ENCODE measurements around the gene TEX38.

DNA sequence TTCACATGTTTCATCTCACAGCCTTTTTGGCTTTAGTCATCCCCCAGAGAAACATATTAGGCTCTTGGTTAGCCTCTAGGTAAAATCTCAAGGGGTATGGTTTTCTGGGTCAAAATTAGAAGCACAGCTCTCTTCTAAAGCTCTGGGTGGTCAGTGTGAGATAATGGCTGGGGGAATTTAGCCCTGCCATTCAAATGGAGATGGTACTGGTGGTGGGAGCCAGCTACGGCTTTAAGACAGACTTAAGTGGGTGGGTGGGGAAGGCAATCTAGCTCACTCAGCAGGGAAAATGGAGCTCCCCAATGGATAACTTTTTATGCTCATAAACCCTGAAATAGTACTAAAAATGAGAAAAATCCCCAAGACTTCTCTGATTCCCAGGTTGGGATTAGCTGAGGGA is 5.7 kb downstream of the TEX38 start:
- TF ChIP-seq ZNF317 (CRISPR knock-in tag; IDR thresholded peaks at IDR 0.05; ENCODE audit: borderline replicate concordance, low read depth) (no peak), ATF1 (CRISPR knock-in tag; IDR thresholded peaks at IDR 0.05) (no peak), CBFB (CRISPR knock-in tag; IDR thresholded peaks at IDR 0.05; ENCODE audit: low read depth) (no peak), TEAD4 (CRISPR knock-in tag; IDR thresholded peaks at IDR 0.05) (no peak), ESRRA (CRISPR knock-in tag; IDR thresholded peaks at IDR 0.05; ENCODE audit: borderline replicate concordance) (no peak), SMAD3 (CRISPR knock-in tag; IDR thresholded peaks at IDR 0.05; ENCODE audit: borderline replicate concordance) (no peak), CREM (CRISPR knock-in tag; IDR thresholded peaks at IDR 0.05) (no peak), IRF2 (CRISPR knock-in tag; IDR thresholded peaks at IDR 0.05; ENCODE audit: borderline replicate concordance, low read depth) (no peak)
- TF ChIP-seq, protein P1, sequence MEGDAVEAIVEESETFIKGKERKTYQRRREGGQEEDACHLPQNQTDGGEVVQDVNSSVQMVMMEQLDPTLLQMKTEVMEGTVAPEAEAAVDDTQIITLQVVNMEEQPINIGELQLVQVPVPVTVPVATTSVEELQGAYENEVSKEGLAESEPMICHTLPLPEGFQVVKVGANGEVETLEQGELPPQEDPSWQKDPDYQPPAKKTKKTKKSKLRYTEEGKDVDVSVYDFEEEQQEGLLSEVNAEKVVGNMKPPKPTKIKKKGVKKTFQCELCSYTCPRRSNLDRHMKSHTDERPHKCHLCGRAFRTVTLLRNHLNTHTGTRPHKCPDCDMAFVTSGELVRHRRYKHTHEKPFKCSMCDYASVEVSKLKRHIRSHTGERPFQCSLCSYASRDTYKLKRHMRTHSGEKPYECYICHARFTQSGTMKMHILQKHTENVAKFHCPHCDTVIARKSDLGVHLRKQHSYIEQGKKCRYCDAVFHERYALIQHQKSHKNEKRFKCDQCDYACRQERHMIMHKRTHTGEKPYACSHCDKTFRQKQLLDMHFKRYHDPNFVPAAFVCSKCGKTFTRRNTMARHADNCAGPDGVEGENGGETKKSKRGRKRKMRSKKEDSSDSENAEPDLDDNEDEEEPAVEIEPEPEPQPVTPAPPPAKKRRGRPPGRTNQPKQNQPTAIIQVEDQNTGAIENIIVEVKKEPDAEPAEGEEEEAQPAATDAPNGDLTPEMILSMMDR (IDR thresholded peaks at IDR 0.05), result no peak
- TF ChIP-seq, protein P2, sequence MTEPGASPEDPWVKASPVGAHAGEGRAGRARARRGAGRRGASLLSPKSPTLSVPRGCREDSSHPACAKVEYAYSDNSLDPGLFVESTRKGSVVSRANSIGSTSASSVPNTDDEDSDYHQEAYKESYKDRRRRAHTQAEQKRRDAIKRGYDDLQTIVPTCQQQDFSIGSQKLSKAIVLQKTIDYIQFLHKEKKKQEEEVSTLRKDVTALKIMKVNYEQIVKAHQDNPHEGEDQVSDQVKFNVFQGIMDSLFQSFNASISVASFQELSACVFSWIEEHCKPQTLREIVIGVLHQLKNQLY (CRISPR knock-in tag; IDR thresholded peaks at IDR 0.05), result no peak
- TF ChIP-seq, protein P3, sequence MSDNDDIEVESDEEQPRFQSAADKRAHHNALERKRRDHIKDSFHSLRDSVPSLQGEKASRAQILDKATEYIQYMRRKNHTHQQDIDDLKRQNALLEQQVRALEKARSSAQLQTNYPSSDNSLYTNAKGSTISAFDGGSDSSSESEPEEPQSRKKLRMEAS (CRISPR knock-in tag; IDR thresholded peaks at IDR 0.05), result no peak
- TF ChIP-seq, protein P4, sequence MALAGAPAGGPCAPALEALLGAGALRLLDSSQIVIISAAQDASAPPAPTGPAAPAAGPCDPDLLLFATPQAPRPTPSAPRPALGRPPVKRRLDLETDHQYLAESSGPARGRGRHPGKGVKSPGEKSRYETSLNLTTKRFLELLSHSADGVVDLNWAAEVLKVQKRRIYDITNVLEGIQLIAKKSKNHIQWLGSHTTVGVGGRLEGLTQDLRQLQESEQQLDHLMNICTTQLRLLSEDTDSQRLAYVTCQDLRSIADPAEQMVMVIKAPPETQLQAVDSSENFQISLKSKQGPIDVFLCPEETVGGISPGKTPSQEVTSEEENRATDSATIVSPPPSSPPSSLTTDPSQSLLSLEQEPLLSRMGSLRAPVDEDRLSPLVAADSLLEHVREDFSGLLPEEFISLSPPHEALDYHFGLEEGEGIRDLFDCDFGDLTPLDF (CRISPR knock-in tag; IDR thresholded peaks at IDR 0.05), result no peak
- TF ChIP-seq, protein P5, sequence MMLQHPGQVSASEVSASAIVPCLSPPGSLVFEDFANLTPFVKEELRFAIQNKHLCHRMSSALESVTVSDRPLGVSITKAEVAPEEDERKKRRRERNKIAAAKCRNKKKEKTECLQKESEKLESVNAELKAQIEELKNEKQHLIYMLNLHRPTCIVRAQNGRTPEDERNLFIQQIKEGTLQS (CRISPR knock-in tag; conservative IDR thresholded peaks at IDR 0.05), result no peak
- TF ChIP-seq, protein P6, sequence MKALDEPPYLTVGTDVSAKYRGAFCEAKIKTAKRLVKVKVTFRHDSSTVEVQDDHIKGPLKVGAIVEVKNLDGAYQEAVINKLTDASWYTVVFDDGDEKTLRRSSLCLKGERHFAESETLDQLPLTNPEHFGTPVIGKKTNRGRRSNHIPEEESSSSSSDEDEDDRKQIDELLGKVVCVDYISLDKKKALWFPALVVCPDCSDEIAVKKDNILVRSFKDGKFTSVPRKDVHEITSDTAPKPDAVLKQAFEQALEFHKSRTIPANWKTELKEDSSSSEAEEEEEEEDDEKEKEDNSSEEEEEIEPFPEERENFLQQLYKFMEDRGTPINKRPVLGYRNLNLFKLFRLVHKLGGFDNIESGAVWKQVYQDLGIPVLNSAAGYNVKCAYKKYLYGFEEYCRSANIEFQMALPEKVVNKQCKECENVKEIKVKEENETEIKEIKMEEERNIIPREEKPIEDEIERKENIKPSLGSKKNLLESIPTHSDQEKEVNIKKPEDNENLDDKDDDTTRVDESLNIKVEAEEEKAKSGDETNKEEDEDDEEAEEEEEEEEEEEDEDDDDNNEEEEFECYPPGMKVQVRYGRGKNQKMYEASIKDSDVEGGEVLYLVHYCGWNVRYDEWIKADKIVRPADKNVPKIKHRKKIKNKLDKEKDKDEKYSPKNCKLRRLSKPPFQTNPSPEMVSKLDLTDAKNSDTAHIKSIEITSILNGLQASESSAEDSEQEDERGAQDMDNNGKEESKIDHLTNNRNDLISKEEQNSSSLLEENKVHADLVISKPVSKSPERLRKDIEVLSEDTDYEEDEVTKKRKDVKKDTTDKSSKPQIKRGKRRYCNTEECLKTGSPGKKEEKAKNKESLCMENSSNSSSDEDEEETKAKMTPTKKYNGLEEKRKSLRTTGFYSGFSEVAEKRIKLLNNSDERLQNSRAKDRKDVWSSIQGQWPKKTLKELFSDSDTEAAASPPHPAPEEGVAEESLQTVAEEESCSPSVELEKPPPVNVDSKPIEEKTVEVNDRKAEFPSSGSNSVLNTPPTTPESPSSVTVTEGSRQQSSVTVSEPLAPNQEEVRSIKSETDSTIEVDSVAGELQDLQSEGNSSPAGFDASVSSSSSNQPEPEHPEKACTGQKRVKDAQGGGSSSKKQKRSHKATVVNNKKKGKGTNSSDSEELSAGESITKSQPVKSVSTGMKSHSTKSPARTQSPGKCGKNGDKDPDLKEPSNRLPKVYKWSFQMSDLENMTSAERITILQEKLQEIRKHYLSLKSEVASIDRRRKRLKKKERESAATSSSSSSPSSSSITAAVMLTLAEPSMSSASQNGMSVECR (CRISPR knock-in tag; IDR thresholded peaks at IDR 0.05; ENCODE audit: borderline replicate concordance), result no peak

Measured in WTC11 (cell line).